K562 (cell line): ENCODE results near the gene CLEC18C. TPM values are rescaled to one million over a fixed set of nuclear protein-coding genes. Genes with fewer than 3 reads are reported as not detected.
"Not testable (repeated sequence)": the region's sequence is repeated elsewhere in the genome, so short reads cannot be mapped to it uniquely, and the experiment has no call there.

Experiments used
- ATAC-seq: fragments of 200-7000 bp; cut with Tn5 transposase; 3 replicates; pipeline ENCODE4 v1.9.1; 2020; ENCODE audit warnings: moderate library complexity
- BruUV-seq: library from RNA; stranded (reverse); fragments of 400-500 nt; replicated peaks from 2 replicates; lab custom pipeline; 2021; lab: Mats Ljungman, UMichigan
- CTCF ChIA-PET: fragments of 300-600 bp; formaldehyde crosslinking; extraction: SDS; loops from one replicate; lab custom pipeline; 2021; ENCODE audit warnings: low intra/inter-chr PET ratio; lab: Yijun Ruan, JAX
- POLR2A ChIA-PET: fragments of 300-600, 350-650 bp; sonication (Branson Sonifier 250); formaldehyde crosslinking; extraction: SDS; loops from one replicate; lab custom pipeline; 2021; ENCODE audit warnings: antibody characterized with exemption, inconsistent platforms; lab: Yijun Ruan, JAX
- DNase-seq, 4 experiments: peaks; one replicate each; pipeline versions ENCODE4 v3.0.0 to v3.0.0-alpha.2; 2011 to 2018; ENCODE audit warnings: low spot score in 3 of 4, mixed read lengths in 3 of 4; ENCODE audit errors: extremely low read depth in 1 of 4
- FAIRE-seq: peaks from 2 replicates; lab custom pipeline; 2011; peaks lifted over from hg19 to GRCh38; lab: Jason Lieb, UNC
- H2AFZ ChIP-seq: 2 replicates; pipeline ENCODE4 v1.6.0; 2011; ENCODE audit warnings: low read depth, low read length, control low read depth, inconsistent platforms
- H3K27ac ChIP-seq: fragments of 200-600 bp; 3 replicates; pipeline ENCODE4 v1.8.0; 2011; ENCODE audit warnings: low read depth, mild to moderate bottlenecking, control low read depth, inconsistent platforms, low read length, moderate library complexity, mixed read lengths; ENCODE audit errors: extremely low read depth
- H3K27me3 ChIP-seq, 2 experiments: fragments of 300-600 bp in 1 of 2; 2 replicates in 1 of 2; 3 replicates in 1 of 2; pipeline versions ENCODE4 v1.6.0 to v1.8.0; 2011; ENCODE audit warnings: inconsistent platforms in 2 of 2, low read length in 2 of 2, mild to moderate bottlenecking in 1 of 2, mixed read lengths in 1 of 2, moderate library complexity in 1 of 2; ENCODE audit not compliant: control insufficient read depth in 2 of 2, insufficient read depth in 2 of 2
- H3K36me3 ChIP-seq: fragments of 300-600 bp; 3 replicates; pipeline ENCODE4 v1.8.0; 2011; ENCODE audit warnings: mild to moderate bottlenecking, low read length, inconsistent platforms; ENCODE audit not compliant: control insufficient read depth, insufficient read depth
- H3K4me1 ChIP-seq, 2 experiments: fragments of 200-600 bp in 1 of 2; replicated peaks in 1 of 2; 2 replicates in 1 of 2; 3 replicates in 1 of 2; pipeline versions ENCODE4 v1.5.1 to v1.8.0; 2011; ENCODE audit warnings: inconsistent platforms in 2 of 2, low read length in 2 of 2, mild to moderate bottlenecking in 1 of 2, mixed read lengths in 1 of 2, moderate library complexity in 1 of 2; ENCODE audit not compliant: control insufficient read depth in 2 of 2, insufficient read depth in 2 of 2
- H3K4me2 ChIP-seq: 2 replicates; pipeline ENCODE4 v1.6.1; 2011; ENCODE audit warnings: low read length, control low read depth, inconsistent platforms, mixed read lengths; ENCODE audit not compliant: insufficient read depth
- H3K4me3 ChIP-seq: fragments of 200-600 bp; sonication (generic), shearing (Covaris generic); 2 replicates; pipeline ENCODE4 v1.5.1; 2016; ENCODE audit warnings: control low read depth, inconsistent platforms
- H3K79me2 ChIP-seq: fragments of 200-600 bp; 3 replicates; pipeline ENCODE4 v1.8.0; 2011; ENCODE audit warnings: low read length, inconsistent platforms; ENCODE audit not compliant: control insufficient read depth, insufficient read depth
- H3K9ac ChIP-seq, 2 experiments: 2 replicates each; pipeline versions ENCODE4 v1.6.0 to v1.6.1; 2011; ENCODE audit warnings: low read depth in 2 of 2, low read length in 2 of 2, control low read depth in 1 of 2, inconsistent platforms in 1 of 2, mild to moderate bottlenecking in 1 of 2, mixed read lengths in 1 of 2; ENCODE audit not compliant: insufficient read depth in 1 of 2
- H3K9me1 ChIP-seq: one replicate; pipeline ENCODE4 v1.6.0; 2011; ENCODE audit warnings: inconsistent platforms, mild to moderate bottlenecking, low read length, moderate library complexity; ENCODE audit not compliant: control insufficient read depth, insufficient read depth
- H3K9me3 ChIP-seq: replicated peaks from 2 replicates; pipeline ENCODE4 v1.5.1; 2011; ENCODE audit warnings: low read depth, low read length, inconsistent platforms; ENCODE audit not compliant: control insufficient read depth, insufficient read depth
- H4K20me1 ChIP-seq: replicated peaks from 2 replicates; pipeline ENCODE4 v1.6.1; 2011; ENCODE audit warnings: low read length, inconsistent platforms, mixed read lengths; ENCODE audit not compliant: control insufficient read depth, insufficient read depth
- WGBS: fragments of 100-300 bp; shearing (Covaris generic); methylation state at CpG from one replicate; pipeline ENCODE4 v1.1.6; 2016; ENCODE audit warnings: low coverage, mixed read lengths; ENCODE audit not compliant: insufficient coverage; ENCODE audit errors: missing lambda C conversion rate; 5-methylcytosine and 5-hydroxymethylcytosine counted together
- in situ Hi-C: fragments of 300-500 bp; cut with MboI; formaldehyde crosslinking; loops from 4 replicates; pipeline ENCODE4 v1.15.0; 2018; ENCODE audit warnings: inconsistent platforms, mixed read lengths
- intact Hi-C: fragments of 100-400 bp; cut with micrococcal nuclease; formaldehyde crosslinking; loops from 2 replicates; pipeline ENCODE4 v1.14.2; 2022
- polyA plus RNA-seq, 8 experiments: library from polyadenylated mRNA; depleted of rRNA in 4 of 8; stranded (reverse) in 5 of 8; unstranded in 3 of 8; fragments of >200 nt; fragmentation: Nextera tagmentation in 2 of 8; fragmentation: Illumina TruSeq in 1 of 8; extraction: Ambion mirVana in 2 of 8; extraction: Trizol in 1 of 8; gene quantifications; 2 replicates each; pipeline versions ENCODE4 v1.2.1 to v1.2.3, GENCODE V29; 2011 to 2014; ENCODE audit warnings: inconsistent platforms in 1 of 8, missing spikeins in 1 of 8
- total RNA-seq, 7 experiments: library from RNA; depleted of rRNA in 6 of 7; stranded (reverse); fragments of >200 nt in 6 of 7; fragmentation: Illumina TruSeq in 2 of 7; extraction: Trizol in 2 of 7; gene quantifications; 2 replicates each; pipeline versions ENCODE4 v1.2.1 to v1.2.3, GENCODE V29; 2011 to 2021; ENCODE audit warnings: low replicate concordance in 1 of 7

The CLEC18C gene
- total and polyA plus RNA-seq, 9 of the 15 experiments (the other 6 are each of a cell fraction or from before 2014, with no cell fraction given) = 0.06 to 1.0 (median 0.54) TPM; not detected in 2

GRCh38 chr16:70173916-70174315 is 329 bp downstream of the CLEC18C start:
- DNase-seq, H3K4me3 ChIP-seq, H3K9me1 ChIP-seq, FAIRE-seq, intact Hi-C loops, in situ Hi-C loops, H3K79me2 ChIP-seq, H3K9me3 ChIP-seq, POLR2A ChIA-PET, H3K4me2 ChIP-seq, H4K20me1 ChIP-seq, BruUV-seq, H2AFZ ChIP-seq, H3K27ac ChIP-seq, H3K36me3 ChIP-seq, CTCF ChIA-PET, H3K9ac ChIP-seq, H3K27me3 ChIP-seq, H3K4me1 ChIP-seq: not testable (repeated sequence)
- ATAC-seq = peak; percentile 61
- WGBS = no CpG with 5 or more reads among the region's 15 CpGs

GRCh38 chr16:70174387-70174932 is 873 bp downstream of the CLEC18C start:
- H3K4me3 ChIP-seq, H3K9ac ChIP-seq, FAIRE-seq, H3K36me3 ChIP-seq, H2AFZ ChIP-seq, H3K4me2 ChIP-seq, H3K27me3 ChIP-seq, BruUV-seq, intact Hi-C loops, H3K9me3 ChIP-seq, H3K79me2 ChIP-seq, CTCF ChIA-PET, H3K4me1 ChIP-seq, H4K20me1 ChIP-seq, DNase-seq, in situ Hi-C loops, POLR2A ChIA-PET, H3K27ac ChIP-seq, H3K9me1 ChIP-seq: not testable (repeated sequence)
- peak; percentile 69 for ATAC-seq
- 7% methylated on average over 3 of the region's 21 CpGs for WGBS

GRCh38 chr16:70187858-70188607 is 14.4 kb downstream of the CLEC18C start:
- H2AFZ ChIP-seq, H3K4me2 ChIP-seq, H3K27ac ChIP-seq, H4K20me1 ChIP-seq, BruUV-seq, intact Hi-C loops, CTCF ChIA-PET, in situ Hi-C loops, FAIRE-seq, H3K36me3 ChIP-seq, H3K9me1 ChIP-seq, POLR2A ChIA-PET, H3K79me2 ChIP-seq, H3K27me3 ChIP-seq, H3K9me3 ChIP-seq, H3K4me1 ChIP-seq, DNase-seq, H3K4me3 ChIP-seq, H3K9ac ChIP-seq: not testable (repeated sequence)
- 5% methylated on average over 4 of the region's 71 CpGs for WGBS
- peak; percentile 59 for ATAC-seq

- intact Hi-C loops, H3K27ac ChIP-seq, H3K4me3 ChIP-seq, FAIRE-seq, H3K9ac ChIP-seq, H3K27me3 ChIP-seq, CTCF ChIA-PET, H2AFZ ChIP-seq, H4K20me1 ChIP-seq, H3K4me1 ChIP-seq, DNase-seq, POLR2A ChIA-PET, H3K79me2 ChIP-seq, BruUV-seq, H3K9me1 ChIP-seq, H3K4me2 ChIP-seq, H3K9me3 ChIP-seq, in situ Hi-C loops, H3K36me3 ChIP-seq: not testable (repeated sequence)
- WGBS = 71% methylated on average over 6 of the region's 22 CpGs
- ATAC-seq = peak; percentile 33; the same call in 2 of the 3 replicates
Measured at GRCh38 chr16:70188608-70188915, 15.0 kb downstream of the CLEC18C start.
